HG03139 (cell line): Measurements from ENCODE around the gene NAV2.

Experiments used
- ATAC-seq: cut with Tn5 transposase; IDR thresholded peaks from one replicate; pipeline ENCODE4 v1.9.1; 2021; ENCODE audit not compliant: unreplicated experiment

Gene NAV2

DNA sequence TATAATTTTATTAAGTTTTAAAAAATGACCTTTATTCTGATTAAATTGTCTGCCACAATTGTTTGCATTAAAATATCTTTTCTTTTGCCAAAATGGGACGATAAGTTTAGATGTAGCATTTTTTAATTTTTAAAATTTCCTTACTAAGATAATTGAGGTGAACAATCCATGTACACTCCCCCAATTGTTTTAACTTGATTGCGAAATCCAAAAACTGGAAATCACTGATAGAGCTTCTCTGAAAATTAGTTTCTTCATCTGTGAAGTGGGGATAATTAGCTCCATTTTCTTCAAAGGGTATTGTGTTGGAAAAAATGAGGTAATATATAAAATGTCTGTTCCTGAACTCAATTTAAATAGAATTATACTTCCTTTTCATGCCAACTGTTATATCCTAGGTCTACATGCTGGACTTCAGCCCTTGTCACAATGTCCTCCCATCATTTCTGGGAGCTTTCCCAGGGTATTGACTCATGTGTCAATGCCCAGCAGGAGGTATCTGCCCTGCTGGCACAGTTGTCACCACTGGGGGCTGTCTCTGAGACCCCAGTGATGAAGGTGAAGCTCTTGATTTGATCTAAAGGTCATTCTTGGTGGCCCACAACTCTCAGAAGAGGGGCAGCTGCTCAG is 28.7 kb upstream of the NAV2 start:
- no peak for ATAC-seq

DNA sequence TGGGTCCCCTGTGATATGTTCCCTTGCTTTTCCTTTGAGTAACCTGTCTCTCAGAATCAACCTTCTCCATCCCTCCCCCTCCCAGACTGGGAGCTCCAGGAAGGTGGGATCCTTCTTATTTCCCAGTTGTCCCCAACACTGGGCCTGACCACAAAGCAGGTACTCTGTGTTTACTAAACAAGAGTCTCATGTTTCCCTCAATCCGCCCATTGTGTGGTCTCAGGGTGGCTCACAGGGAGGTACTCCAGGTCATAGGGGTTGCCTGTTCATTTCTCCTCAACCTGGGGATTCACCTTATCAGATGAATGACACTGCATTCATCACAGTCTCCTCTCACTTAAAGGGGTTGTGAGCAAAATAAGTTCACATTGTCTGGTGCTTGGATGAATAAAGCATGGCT is 26.4 kb upstream of the NAV2 start:
- no peak for ATAC-seq

DNA sequence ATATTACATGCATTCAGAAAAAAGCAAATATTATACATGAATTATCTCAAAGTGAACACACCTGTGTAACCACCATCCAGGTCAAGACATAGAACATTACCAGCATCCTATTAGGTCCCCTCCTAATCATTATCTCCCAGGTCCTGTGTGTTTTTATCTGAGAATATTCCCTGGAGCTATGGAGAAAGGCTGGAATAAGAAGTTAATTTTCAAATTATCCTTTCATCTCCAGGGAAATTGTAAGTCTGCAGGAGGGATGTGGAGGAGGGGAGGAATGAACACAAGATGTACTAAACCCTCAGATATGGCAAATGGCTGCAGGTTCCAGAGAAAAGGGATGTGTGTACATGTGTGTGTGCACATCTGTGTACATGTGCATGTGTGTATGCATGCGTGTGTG is 25.2 kb upstream of the NAV2 start:
- no peak for ATAC-seq

DNA sequence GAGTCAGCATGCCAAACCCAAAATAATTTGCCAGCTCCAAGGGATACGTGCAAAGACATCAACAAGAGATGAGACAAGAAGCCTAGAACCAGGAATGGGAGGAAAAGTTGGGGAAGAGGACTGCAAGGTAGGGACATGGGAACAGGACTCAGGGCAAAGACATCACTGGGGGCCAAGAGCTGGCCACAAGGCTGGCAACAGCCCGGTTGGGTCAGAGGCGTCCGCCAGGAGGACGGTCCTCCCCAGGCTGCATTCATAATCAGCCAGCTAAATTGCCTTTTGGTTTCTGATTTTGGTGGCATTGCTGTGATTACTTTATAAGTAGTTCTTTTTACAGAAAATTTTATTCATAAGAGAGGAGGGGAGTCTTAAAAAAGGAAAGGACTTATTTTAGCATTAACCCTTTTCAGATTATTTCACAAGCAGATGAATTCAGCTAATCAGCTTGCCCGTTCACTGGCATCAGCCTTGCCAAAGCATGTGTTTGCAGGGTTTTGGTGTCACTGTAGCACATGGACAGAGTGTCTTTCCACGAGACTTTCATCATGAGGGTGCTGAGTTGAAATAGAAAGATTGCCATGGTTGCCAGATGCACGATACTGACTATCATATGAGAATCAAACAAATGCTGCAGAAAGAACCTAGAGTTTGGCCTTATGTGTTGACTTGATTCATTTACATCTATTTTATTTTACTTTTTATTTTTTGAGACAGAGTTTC is 23.2 kb upstream of the NAV2 start:
- ATAC-seq, result no peak

DNA sequence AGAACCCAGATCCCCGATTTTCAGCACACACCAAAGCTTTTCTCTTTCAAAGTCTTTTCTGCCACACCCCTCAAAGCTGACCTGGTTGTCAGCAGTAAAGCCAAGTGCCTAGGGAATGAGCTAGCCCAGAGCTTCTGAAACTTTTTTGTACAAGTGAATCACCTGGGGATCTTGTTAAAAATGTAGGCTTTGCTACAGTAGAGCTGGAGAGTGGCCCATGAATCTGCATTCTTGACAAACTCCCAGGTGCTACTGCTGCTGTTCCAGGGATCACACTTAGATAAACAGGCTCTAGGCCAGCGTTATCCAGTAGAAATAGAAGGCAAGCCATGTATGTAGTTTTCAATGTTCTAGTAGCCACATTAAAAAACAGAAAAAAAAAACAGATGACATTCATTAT is 21.8 kb upstream of the NAV2 start:
- ATAC-seq, result no peak

DNA sequence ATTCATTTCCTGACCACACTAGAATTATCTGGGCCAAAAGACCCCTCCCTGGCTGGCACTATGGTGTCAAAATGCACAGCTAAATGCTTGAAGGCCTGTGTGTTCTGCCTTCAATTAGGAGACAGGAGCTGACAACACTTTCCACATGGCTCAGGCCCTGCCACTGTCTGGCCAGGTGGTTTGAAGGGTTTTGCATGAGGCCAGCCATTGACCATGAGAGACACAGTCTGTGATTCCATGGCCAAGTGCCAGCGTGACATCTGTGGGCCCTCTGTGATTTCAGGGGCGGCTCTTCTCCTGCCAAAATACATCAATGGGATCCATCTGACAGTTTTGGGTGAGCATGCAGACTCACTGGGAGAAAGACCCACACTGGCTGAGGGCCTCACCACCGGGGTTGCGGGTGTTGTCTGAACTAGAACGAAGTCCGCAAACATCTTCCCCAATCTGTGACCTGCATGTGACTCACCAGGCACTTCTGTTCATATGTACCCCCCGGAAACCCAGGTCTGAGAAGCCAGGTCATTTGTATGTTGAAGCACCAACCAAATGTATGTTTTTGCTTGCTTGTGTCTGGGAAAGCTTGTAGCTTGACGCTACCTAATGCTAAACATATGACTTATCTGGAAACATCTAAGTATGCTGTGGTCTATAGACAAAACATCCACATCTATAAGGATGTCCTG is 20.7 kb upstream of the NAV2 start:
- no peak for ATAC-seq

DNA sequence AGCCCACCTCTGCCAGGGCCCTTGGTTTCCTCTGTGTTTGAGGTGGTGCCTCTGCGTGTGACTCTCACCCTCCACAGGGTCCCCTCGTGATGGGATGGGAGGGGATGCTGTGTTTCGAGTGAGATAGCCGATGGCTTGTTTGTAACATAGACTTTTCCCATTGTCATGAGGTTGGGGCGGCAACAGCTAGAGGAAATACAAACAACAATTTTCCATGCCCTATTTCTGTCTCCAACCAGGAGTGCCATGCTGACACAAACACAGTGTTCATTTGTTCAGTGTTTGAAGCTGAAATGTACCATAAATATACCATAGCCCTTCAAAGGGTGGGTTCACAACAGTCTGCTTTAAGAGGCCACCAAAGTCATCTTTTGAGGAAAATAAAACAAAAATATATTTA is 19.5 kb upstream of the NAV2 start:
- ATAC-seq, result no peak

DNA sequence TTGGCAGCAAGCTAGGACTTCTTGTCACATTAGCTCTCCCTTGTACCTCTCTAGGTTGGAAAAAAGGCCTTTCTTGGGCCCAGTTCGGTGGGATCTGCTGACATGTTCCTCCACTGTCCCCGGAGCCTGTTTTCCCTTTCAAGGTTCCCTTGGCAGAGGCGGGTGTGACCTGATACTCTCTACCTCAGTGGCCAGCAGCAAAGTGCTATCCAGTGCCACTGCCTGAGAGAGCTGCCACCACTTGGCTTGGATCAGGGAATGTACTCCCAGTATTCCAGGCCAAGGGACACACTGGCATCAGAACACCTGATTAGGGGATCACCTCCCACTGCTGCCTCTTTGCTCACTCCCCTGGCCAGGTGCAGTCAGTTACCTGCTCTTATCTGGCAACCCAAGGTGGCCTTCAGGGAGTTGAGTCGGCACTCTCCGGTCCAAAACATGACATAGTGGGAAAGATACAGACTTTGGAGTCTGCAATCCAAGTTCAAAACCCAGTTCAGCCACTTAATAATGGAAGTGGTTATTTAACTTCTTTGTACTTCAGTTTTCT is 17.8 kb upstream of the NAV2 start:
- ATAC-seq, result no peak

DNA sequence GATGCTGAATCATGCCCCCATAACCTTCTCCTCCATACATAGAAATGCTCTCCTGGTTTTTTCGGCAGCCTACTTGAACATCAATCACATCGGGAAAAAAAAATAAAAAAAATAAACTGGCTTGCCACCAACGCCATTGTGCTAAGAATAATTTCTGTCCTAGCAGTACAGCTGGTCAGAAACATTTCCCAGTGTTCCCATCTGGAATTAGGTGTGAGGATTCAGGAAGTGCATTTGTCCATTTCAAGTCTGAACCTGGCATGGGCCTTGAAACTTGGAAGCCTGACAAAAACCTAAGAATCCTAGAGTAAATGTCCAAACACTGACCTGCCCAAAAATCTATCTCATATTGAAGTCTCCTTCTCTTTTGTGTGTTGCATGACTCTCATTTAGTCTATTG is 16.6 kb upstream of the NAV2 start:
- no peak for ATAC-seq

DNA sequence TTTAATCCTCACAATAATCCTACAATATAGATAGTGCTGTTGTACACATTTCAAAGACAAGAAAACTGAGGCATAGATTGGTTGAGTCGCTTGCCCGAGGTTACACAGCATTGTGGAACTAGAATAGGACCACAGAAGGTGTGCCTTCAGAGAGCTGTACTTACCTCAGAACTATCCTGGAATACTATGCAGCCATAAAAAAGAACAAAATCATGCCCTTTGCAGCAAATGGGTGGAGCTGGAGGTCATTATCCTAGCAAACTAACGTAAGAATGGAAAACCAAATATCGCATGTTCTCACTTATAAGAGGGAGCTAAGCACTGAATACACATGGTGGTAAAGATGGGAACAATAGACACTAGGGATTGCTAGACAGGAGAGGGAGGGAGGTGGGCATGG is 15.7 kb upstream of the NAV2 start:
- no peak for ATAC-seq

DNA sequence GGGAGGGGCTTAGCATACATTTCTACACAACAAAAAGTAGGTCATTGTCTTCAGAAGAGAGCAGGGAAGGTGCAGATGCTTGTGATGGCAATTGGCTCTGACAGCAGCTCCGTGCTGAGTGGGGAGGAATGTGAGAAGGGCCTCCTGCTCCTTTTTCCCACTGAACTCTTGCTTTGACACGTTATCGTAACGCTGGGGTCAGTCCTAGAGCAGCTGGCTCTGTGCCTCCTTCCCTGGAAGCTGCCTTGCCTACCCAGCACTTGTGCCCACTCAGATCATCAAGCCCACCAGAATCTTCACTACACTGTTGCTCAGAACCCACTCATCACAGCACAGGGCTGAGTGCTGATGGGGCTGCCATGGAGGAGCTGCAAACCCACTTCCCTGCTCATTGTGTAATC is 14.9 kb upstream of the NAV2 start:
- no peak for ATAC-seq

DNA sequence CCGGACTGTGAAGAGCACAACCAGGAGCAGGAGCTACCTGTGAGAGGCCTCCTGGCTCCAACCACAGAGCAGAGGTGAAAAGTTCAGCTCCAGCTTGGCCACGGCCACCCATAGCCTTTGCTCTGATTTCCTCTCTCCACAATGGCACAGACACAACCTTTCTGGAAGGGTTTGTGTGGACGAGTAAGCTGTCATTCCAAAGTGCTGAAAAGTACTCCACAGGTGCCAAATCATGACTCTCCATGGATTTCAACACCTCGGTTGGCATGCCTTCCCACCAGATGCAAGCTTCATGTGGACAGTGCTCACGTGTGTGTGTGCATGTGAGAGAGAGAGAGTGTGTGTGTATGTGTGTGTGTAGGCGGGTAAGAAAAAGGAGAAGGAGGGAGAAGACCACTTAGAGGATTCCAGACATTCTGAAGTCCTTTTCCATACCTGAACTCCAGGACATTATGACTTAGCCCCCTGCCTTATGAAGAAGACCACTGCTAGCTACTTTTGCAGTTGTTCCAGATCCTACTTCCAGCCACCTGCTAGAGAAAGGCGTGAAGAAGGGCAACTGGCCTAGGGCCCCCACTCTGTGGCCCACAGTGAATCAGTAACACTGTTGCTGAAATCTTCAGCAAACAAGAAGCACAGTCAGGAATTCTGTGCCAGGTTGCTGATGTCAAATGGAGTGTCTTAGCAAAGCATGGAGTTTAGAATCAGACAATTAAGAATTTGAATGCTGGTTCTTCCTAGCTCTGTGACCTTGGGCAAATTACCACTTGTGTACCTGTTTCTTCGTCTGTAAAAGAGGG is 13.9 kb upstream of the NAV2 start:
- ATAC-seq, result no peak

DNA sequence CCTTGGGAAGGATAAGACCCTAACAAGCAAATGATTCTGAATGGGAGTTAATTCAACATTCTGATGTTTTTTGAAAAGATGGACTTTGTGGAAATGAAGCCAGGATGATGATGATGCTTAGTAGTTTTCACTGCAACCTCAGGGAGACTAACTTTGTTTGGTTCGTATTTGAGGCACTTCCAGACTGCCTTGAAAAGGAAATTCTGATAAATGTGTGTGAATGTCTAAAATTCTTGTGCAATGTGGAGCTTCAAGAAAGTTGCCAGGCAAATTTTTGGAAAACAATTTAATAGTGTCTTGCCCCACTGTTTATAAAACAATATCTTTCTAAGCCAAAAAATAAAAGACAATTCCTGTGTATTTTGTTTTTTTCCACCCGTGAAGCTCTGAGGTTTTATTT is 11.2 kb upstream of the NAV2 start:
- ATAC-seq, result no peak

DNA sequence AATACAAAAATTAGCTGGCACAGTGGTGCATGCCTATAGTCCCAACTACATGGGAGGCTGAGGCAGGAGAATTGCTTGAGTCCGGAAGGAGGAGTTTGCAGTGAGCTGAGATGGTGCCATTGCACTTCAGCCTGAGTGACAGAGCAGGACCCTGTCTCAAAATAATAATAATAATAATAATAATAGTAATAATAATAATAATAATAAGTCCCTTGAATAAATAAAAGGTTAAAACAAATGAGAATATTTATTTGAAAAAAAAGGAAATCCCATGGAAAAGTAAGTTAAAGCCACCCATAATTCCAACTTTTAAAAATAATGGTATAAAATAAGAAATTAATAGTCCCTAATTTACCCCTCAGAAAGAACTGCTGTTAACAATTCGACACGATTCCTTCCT is 10.0 kb upstream of the NAV2 start:
- no peak for ATAC-seq

DNA sequence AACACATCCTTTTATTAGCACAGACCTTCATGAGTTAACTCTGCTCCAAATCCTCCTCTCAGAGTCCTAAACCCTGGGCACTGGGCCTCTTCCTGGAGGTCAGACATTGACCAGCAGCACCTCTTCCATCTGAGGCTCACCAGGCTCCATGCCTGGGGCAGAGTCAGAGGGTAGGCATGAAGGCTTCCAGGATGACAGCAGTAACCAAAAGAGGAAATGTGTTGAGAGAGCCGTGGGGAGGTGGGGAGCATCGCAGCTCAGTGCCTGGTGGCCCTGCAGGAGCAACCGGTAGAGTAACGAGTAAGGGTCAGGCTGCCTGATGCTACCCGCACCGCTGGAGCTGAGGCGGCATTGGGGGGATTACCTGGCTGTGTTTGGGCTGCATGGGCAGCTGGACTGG is 9.4 kb upstream of the NAV2 start:
- no peak for ATAC-seq

DNA sequence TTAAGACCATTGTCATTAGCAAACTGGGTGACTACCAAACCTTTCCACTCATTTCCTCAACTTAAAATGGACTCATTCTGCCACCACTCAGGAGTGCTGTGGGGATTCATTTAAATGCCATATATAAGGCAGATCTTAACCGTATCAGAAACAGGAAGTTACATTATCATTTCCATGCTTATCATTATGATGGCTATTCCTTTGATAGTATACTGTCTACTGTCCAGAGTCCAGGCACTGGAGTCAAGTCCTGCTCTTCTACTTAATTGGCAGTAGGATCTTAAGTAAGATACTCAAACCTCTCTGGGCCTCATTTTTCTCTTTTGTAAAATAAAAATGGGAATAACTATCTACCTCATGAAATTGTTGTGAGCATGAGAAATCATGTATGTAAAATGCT is 8.4 kb upstream of the NAV2 start:
- no peak for ATAC-seq

DNA sequence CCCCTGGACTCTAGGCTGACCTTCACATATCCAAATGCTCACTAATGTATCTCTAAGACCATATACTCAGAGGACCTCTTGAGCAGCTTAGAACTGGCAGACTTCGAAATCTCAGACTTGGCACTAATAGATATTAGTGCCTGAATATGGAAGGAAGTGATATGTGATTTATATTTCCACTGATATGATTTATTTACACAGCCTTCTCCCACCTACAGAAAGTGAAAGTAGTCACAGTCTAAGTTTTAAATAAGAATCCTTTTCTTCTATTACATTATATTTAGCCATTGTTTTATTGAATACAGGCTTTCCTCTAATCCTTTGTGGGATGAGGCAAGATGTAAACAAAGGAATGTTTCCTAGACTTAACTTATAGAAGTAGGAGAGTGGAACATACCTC is 6.7 kb upstream of the NAV2 start:
- no peak for ATAC-seq

DNA sequence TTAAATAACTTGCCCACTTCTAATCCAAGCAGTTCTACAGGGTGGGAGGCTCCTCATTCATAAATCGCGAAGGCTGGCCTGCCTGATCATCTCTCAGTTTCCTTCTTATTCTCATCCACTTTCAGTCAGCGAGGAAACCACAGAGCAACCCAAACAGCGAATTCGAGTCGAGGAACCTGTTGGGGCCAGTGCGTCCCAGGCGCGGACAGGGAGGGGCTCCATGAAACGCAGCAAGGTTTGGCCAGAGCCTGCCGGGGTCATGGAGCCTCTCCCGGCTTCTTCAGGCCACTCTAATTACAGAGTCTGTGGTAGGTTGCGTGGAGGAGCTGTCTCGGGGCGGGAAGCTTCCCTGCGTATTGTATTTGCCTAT is 741 bp upstream of the NAV2 start:
- ATAC-seq, result no peak

DNA sequence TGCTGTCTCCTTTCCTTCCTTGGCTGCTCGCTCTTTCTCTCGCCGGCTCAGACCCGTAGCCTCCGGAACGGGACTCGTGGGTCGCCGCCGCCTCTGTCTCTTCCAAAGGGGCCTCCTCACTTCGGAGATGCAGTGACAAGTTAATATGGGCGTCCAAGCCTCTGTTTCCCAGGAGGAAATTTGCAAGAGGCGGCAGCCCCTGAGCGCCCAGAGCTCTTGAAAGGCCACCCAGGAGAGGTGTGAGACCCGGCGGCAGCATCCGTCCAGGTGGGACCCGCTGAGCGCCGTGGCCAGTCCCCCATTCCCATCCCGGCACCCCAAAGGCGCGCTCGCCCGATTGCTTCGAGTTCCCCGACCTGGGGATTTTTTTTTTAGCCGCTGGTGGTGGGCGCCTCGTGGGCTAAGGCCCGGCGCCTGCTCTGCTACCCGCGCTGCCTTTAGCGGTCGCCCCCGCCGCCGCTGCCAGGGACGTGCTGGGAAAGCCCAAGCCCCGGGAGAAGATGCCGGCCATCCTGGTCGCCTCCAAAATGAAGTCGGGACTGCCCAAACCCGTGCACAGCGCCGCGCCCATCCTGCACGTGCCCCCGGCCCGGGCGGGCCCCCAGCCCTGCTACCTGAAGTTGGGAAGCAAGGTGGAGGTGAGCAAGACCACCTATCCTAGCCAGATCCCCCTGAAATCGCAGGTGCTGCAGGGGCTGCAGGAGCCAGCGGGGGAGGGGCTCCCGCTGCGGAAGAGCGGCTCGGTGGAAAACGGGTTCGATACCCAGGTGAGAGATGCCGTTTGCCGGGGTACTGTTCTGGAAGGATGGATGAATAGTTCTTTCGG is 772 bp downstream of the NAV2 start:
- peak; percentile 7 for ATAC-seq

DNA sequence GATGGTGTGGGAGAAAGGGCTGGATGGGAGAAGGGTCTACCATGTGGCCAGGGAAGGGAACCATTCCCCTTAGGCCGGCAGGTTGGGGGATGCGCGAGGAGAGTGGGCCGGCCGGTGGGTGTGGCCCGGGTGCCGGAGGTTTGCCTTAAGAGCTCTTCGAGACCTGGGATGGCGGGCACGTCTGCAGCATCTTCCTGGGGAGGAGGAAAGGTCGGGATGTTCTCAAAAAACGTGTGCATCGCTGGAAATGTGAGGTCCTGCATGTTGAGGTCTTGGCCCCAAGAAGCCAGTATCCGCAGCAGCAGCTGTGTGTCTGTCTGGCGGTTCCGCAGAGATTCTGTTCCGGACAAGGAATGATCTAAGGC is 1.4 kb downstream of the NAV2 start:
- no peak for ATAC-seq
